Measurements from ENCODE around the gene OVOL3. TPM values are rescaled to one million over a fixed set of nuclear protein-coding genes. Genes with fewer than 3 reads are reported as not detected.

The OVOL3 gene
- total RNA-seq, 2 experiments from 2014 or later: not detected

DNA sequence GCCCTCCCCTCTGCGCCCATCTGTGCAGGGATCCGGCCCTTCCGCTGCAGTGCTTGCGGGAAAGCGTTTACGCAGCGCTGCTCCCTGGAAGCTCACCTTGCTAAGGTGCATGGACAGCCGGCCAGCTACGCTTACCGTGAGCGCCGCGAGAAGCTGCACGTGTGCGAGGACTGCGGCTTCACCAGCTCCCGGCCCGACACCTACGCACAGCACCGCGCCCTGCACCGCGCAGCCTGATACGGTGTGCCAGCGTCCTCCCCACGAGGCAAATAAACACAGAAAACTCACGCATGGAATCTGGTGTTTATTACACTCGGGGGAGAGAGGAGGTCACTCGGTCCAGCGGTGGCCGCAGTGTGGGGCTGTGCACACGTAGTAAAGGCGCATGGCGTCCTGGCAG lies 2.5 kb downstream of the OVOL3 start:
- Histone ChIP-seq H3K9me3 (ENCODE audit: low read length) (no peaks in the 10 kb centered on the region), H3K27ac (ENCODE audit: low read depth, low read length, poor library complexity, severe bottlenecking) (no peak overlapping the region), H3K4me3 (ENCODE audit: low read depth, low read length, poor library complexity, severe bottlenecking) (peak overlapping the region; percentile 80), H4K20me1 (ENCODE audit: insufficient read depth, low read length) (no peaks in the 10 kb centered on the region), H3K36me3 (ENCODE audit: insufficient read depth, low read length) (peaks cover 30% of the 10 kb centered on the region), H2AFZ (ENCODE audit: low read length) (no peak overlapping the region), H3K9me2 (ENCODE audit: insufficient read depth, low read length) (no peaks in the 10 kb centered on the region), H3K4me1 (ENCODE audit: insufficient read depth, low read length, poor library complexity, severe bottlenecking) (peaks cover 28% of the 10 kb centered on the region), H3K79me2 (ENCODE audit: insufficient read depth, low read depth, low read length) (peaks cover 13% of the 10 kb centered on the region; the same call in 1 of the 2 replicates), H3K4me2 (ENCODE audit: low read length) (peak overlapping the region; percentile 73)
- POLR2A ChIA-PET: no interaction called here
- no TSS peak for BruUV-seq (replicated peaks)
- intact Hi-C loops (cut with micrococcal nuclease; ENCODE audit: unreplicated experiment): no loop called here
- TF ChIP-seq EZH2phosphoT487 (IDR thresholded peaks at IDR 0.05; ENCODE audit: borderline replicate concordance, low read depth, low read length): no peak
- no peak for DNase-seq (ENCODE audit: low spot score)
- CTCF ChIA-PET (ENCODE audit: unreplicated experiment): no interaction called here

- H3K27ac ChIP-seq (ENCODE audit: low read depth, low read length, poor library complexity, severe bottlenecking): peak overlapping the region; percentile 68
- peaks cover 28% of the 10 kb centered on the region for H3K4me1 ChIP-seq (ENCODE audit: insufficient read depth, low read length, poor library complexity, severe bottlenecking)
- peak overlapping the region; percentile 80 for H3K4me3 ChIP-seq (ENCODE audit: low read depth, low read length, poor library complexity, severe bottlenecking)
- CTCF ChIA-PET (ENCODE audit: unreplicated experiment): no interaction called here
- H3K9me2 ChIP-seq (ENCODE audit: insufficient read depth, low read length): no peaks in the 10 kb centered on the region
- DNase-seq (ENCODE audit: low spot score): peak; percentile 38
- H2AFZ ChIP-seq (ENCODE audit: low read length): peak overlapping the region; percentile 39; the same call in 1 of the 2 replicates
- no peak for TF ChIP-seq EZH2phosphoT487 (IDR thresholded peaks at IDR 0.05; ENCODE audit: borderline replicate concordance, low read depth, low read length)
- TF ChIP-seq, protein P1, sequence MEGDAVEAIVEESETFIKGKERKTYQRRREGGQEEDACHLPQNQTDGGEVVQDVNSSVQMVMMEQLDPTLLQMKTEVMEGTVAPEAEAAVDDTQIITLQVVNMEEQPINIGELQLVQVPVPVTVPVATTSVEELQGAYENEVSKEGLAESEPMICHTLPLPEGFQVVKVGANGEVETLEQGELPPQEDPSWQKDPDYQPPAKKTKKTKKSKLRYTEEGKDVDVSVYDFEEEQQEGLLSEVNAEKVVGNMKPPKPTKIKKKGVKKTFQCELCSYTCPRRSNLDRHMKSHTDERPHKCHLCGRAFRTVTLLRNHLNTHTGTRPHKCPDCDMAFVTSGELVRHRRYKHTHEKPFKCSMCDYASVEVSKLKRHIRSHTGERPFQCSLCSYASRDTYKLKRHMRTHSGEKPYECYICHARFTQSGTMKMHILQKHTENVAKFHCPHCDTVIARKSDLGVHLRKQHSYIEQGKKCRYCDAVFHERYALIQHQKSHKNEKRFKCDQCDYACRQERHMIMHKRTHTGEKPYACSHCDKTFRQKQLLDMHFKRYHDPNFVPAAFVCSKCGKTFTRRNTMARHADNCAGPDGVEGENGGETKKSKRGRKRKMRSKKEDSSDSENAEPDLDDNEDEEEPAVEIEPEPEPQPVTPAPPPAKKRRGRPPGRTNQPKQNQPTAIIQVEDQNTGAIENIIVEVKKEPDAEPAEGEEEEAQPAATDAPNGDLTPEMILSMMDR (conservative IDR thresholded peaks at IDR 0.05; ENCODE audit: low read length): 0 out of 2 replicates have a peak, but pooled peaks have one; percentile 21
- TSS peak; percentile 79 for BruUV-seq (replicated peaks)
- peak overlapping the region; percentile 73 for H3K4me2 ChIP-seq (ENCODE audit: low read length)
- H3K36me3 ChIP-seq (ENCODE audit: insufficient read depth, low read length): peaks cover 34% of the 10 kb centered on the region
- intact Hi-C loops (cut with micrococcal nuclease; ENCODE audit: unreplicated experiment): loop anchor here (2.0 kb wide), 1 partner anchor 59 kb away; the partner anchor contains the start of genes THAP8 and WDR62
- POLR2A ChIA-PET: interaction anchor here (0.6 kb wide), 1 partner anchor 281 kb away, joined by 3 read pairs; no protein-coding TSS in a partner anchor
- no peaks in the 10 kb centered on the region for H3K9me3 ChIP-seq (ENCODE audit: low read length)
- peaks cover 13% of the 10 kb centered on the region; the same call in 1 of the 2 replicates for H3K79me2 ChIP-seq (ENCODE audit: insufficient read depth, low read depth, low read length)
- H4K20me1 ChIP-seq (ENCODE audit: insufficient read depth, low read length): no peaks in the 10 kb centered on the region
These were observed 3.2 kb downstream of the OVOL3 start for GRCh38 chr19:36113894-36114720.

- H3K79me2 ChIP-seq (ENCODE audit: insufficient read depth, low read depth, low read length): peaks cover 13% of the 10 kb centered on the region; the same call in 1 of the 2 replicates
- H3K4me1 ChIP-seq (ENCODE audit: insufficient read depth, low read length, poor library complexity, severe bottlenecking): peaks cover 28% of the 10 kb centered on the region
- POLR2A ChIA-PET: interaction anchor here (0.6 to 1.2 kb wide), 2 partner anchors 61 to 280 kb away, joined by 3 to 4 read pairs; no protein-coding TSS in a partner anchor
- H3K27ac ChIP-seq (ENCODE audit: low read depth, low read length, poor library complexity, severe bottlenecking): peak within 1 kb of the TSS; percentile 68
- TF ChIP-seq, protein P1 (conservative IDR thresholded peaks at IDR 0.05; ENCODE audit: low read length): no peak
- no peak for TF ChIP-seq EZH2phosphoT487 (IDR thresholded peaks at IDR 0.05; ENCODE audit: borderline replicate concordance, low read depth, low read length)
- H4K20me1 ChIP-seq (ENCODE audit: insufficient read depth, low read length): no peaks in the 10 kb centered on the region
- DNase-seq (ENCODE audit: low spot score): peak; percentile 99
- peaks cover 37% of the 10 kb centered on the region for H3K36me3 ChIP-seq (ENCODE audit: insufficient read depth, low read length)
- peak within 1 kb of the TSS; percentile 80 for H3K4me3 ChIP-seq (ENCODE audit: low read depth, low read length, poor library complexity, severe bottlenecking)
- CTCF ChIA-PET (ENCODE audit: unreplicated experiment): interaction anchor here (0.5 to 1.0 kb wide), 2 partner anchors 13 to 65 kb away, joined by 3 to 5 read pairs; no protein-coding TSS in a partner anchor
- H2AFZ ChIP-seq (ENCODE audit: low read length): peak within 1 kb of the TSS; percentile 56; the same call in 1 of the 2 replicates
- BruUV-seq (replicated peaks): no TSS peak
- H3K9me2 ChIP-seq (ENCODE audit: insufficient read depth, low read length): no peaks in the 10 kb centered on the region
- no peaks in the 10 kb centered on the region for H3K9me3 ChIP-seq (ENCODE audit: low read length)
- peak within 1 kb of the TSS; percentile 81 for H3K4me2 ChIP-seq (ENCODE audit: low read length)
- intact Hi-C loops (cut with micrococcal nuclease; ENCODE audit: unreplicated experiment): loop anchor here (2.0 kb wide), 1 partner anchor 60 kb away; the partner anchor contains the start of genes THAP8 and WDR62
These were observed 3.9 kb downstream of the OVOL3 start, which contains the start of gene POLR2I for GRCh38 chr19:36114721-36115452. Gene POLR2I, minus strand, starts transcription at chr19:36114875. Its CDS starts 19 bp downstream, at chr19:36114856.

Data from OCI-LY7 (cell line).